ENCODE measurements around the gene GLOD5. TPM values are rescaled to one million over a fixed set of nuclear protein-coding genes. Genes with fewer than 3 reads are reported as not detected.

GLOD5 gene
- total and polyA plus RNA-seq, 9 of the 15 experiments (the other 6 are each of a cell fraction or from before 2014, with no cell fraction given): 0.27 to 4.4 (median 2.2) TPM

DNA sequence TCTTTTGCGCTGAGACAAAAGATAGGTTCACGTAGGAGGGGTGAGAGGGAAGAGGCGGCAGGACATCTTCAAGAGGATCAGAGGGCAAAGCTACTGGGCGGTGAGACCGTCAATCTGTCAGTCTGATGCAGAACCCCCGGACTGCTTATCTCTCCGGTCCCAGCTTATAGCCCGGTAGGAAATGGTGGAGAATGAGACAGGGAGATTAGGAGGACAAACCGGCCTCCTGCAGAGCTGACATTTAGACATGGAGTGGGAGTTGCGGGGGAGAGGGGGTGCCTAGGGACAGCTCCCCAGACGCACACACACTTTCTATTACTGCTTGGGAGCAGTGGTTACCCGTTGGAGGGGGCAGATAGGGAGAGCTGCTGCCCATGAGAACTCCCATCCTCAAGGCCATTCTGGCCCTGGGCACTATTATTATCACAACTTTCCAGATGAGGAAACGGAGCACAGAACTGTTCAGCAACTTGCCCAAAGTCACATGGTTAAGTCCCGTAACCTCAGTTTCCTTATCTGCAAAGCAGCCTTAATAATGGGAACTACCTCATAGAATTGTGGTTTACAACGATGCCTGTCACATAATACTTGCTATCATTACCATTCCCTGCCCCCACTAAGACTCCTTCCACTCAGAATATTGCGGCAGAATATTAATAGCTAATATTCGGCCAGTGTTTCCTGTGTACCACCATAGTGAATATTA is 39.2 kb downstream of the GLOD5 start (continued):
- TF ChIP-seq, protein P1, sequence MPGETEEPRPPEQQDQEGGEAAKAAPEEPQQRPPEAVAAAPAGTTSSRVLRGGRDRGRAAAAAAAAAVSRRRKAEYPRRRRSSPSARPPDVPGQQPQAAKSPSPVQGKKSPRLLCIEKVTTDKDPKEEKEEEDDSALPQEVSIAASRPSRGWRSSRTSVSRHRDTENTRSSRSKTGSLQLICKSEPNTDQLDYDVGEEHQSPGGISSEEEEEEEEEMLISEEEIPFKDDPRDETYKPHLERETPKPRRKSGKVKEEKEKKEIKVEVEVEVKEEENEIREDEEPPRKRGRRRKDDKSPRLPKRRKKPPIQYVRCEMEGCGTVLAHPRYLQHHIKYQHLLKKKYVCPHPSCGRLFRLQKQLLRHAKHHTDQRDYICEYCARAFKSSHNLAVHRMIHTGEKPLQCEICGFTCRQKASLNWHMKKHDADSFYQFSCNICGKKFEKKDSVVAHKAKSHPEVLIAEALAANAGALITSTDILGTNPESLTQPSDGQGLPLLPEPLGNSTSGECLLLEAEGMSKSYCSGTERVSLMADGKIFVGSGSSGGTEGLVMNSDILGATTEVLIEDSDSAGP (CRISPR knock-in tag; IDR thresholded peaks at IDR 0.05): no peak
- peak; percentile 99 for TF ChIP-seq GATA2 (CRISPR knock-in tag; IDR thresholded peaks at IDR 0.05)
- TF ChIP-seq, protein P2, sequence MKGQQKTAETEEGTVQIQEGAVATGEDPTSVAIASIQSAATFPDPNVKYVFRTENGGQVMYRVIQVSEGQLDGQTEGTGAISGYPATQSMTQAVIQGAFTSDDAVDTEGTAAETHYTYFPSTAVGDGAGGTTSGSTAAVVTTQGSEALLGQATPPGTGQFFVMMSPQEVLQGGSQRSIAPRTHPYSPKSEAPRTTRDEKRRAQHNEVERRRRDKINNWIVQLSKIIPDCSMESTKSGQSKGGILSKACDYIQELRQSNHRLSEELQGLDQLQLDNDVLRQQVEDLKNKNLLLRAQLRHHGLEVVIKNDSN (CRISPR knock-in tag; IDR thresholded peaks at IDR 0.05): no peak
- TF ChIP-seq ATF1 (CRISPR knock-in tag; IDR thresholded peaks at IDR 0.05): no peak
- no peak for TF ChIP-seq ATF1 (tag; IDR thresholded peaks at IDR 0.05)
- no peak for TF ChIP-seq PRPF4 (IDR thresholded peaks at IDR 0.05; ENCODE audit: insufficient read depth, low read depth, low read length, poor library complexity, severe bottlenecking)
- no peak for TF ChIP-seq BCL6 (CRISPR knock-in tag; IDR thresholded peaks at IDR 0.05)
- TF ChIP-seq RBM25 (IDR thresholded peaks at IDR 0.05; ENCODE audit: low read depth, low read length, severe bottlenecking): peak; percentile 12
- TF ChIP-seq, protein P3, sequence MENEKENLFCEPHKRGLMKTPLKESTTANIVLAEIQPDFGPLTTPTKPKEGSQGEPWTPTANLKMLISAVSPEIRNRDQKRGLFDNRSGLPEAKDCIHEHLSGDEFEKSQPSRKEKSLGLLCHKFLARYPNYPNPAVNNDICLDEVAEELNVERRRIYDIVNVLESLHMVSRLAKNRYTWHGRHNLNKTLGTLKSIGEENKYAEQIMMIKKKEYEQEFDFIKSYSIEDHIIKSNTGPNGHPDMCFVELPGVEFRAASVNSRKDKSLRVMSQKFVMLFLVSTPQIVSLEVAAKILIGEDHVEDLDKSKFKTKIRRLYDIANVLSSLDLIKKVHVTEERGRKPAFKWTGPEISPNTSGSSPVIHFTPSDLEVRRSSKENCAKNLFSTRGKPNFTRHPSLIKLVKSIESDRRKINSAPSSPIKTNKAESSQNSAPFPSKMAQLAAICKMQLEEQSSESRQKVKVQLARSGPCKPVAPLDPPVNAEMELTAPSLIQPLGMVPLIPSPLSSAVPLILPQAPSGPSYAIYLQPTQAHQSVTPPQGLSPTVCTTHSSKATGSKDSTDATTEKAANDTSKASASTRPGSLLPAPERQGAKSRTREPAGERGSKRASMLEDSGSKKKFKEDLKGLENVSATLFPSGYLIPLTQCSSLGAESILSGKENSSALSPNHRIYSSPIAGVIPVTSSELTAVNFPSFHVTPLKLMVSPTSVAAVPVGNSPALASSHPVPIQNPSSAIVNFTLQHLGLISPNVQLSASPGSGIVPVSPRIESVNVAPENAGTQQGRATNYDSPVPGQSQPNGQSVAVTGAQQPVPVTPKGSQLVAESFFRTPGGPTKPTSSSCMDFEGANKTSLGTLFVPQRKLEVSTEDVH (IDR thresholded peaks at IDR 0.05; ENCODE audit: low read depth, partially characterized antibody): peak; percentile 56
- TF ChIP-seq HDAC3 (IDR thresholded peaks at IDR 0.05; ENCODE audit: borderline replicate concordance, partially characterized antibody): no peak
- TF ChIP-seq TAF9B (IDR thresholded peaks at IDR 0.05; ENCODE audit: partially characterized antibody): no peak
- TF ChIP-seq RFX7 (CRISPR knock-in tag; IDR thresholded peaks at IDR 0.05): no peak
- TF ChIP-seq, protein P4, sequence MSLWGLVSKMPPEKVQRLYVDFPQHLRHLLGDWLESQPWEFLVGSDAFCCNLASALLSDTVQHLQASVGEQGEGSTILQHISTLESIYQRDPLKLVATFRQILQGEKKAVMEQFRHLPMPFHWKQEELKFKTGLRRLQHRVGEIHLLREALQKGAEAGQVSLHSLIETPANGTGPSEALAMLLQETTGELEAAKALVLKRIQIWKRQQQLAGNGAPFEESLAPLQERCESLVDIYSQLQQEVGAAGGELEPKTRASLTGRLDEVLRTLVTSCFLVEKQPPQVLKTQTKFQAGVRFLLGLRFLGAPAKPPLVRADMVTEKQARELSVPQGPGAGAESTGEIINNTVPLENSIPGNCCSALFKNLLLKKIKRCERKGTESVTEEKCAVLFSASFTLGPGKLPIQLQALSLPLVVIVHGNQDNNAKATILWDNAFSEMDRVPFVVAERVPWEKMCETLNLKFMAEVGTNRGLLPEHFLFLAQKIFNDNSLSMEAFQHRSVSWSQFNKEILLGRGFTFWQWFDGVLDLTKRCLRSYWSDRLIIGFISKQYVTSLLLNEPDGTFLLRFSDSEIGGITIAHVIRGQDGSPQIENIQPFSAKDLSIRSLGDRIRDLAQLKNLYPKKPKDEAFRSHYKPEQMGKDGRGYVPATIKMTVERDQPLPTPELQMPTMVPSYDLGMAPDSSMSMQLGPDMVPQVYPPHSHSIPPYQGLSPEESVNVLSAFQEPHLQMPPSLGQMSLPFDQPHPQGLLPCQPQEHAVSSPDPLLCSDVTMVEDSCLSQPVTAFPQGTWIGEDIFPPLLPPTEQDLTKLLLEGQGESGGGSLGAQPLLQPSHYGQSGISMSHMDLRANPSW (CRISPR knock-in tag; IDR thresholded peaks at IDR 0.05): no peak
- no peak for TF ChIP-seq JUNB (CRISPR knock-in tag; conservative IDR thresholded peaks at IDR 0.05)
- TF ChIP-seq HNRNPK (IDR thresholded peaks at IDR 0.05; ENCODE audit: low read depth, low read length, poor library complexity, severe bottlenecking): no peak
- no peak for TF ChIP-seq HMG20A (CRISPR knock-in tag; conservative IDR thresholded peaks at IDR 0.05)
- TF ChIP-seq HOXB6 (CRISPR knock-in tag; IDR thresholded peaks at IDR 0.05; ENCODE audit: borderline replicate concordance): no peak
- TF ChIP-seq ASH1L (IDR thresholded peaks at IDR 0.05; ENCODE audit: borderline replicate concordance, low read depth, partially characterized antibody): no peak
- TF ChIP-seq ILK (tag; IDR thresholded peaks at IDR 0.05; ENCODE audit: borderline replicate concordance, low read depth): no peak
- TF ChIP-seq MYNN (IDR thresholded peaks at IDR 0.05): peak; percentile 86; the same call in 1 of the 2 replicates
- no peak for TF ChIP-seq MYNN (CRISPR knock-in tag; IDR thresholded peaks at IDR 0.05)
